ENCODE data around the gene SNCB. TPM values are rescaled to one million over a fixed set of nuclear protein-coding genes. Genes with fewer than 3 reads are reported as not detected.

The SNCB gene
- polyA plus RNA-seq, 1 of the 3 experiments (the other 2 are of a cell fraction): 0.33 TPM

DNA sequence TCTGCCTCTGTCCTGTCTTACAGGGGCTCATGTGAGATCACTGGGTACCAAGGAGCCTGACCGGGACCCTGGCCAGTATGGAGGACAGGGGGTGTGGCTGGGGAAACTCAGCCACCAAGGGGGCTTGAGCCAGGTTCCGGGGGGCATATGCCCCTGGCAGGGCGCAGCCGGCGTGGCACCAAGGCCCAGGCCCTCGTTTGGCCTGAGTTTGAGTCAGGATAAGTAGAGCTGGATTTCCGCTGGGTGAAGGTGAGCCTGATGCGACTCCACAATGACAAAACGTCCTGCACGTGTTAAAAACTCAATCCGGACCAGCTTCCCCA, 16.3 kb upstream of the SNCB start:
- POLR2A ChIA-PET: interaction anchor here (0.8 to 1.5 kb wide), 8 partner anchors 9 to 705 kb away, joined by 3 to 7 read pairs (median 4); partner anchors contain the start of genes EIF4E1B, LMAN2, RNF44 and SNCB
- Histone ChIP-seq H3K9me2 (no peaks in the 10 kb centered on the region), H3K4me3 (ENCODE audit: low read depth in 2 of 2, low read length in 1 of 2) (peak overlapping the region; percentile 21 to 34; a peak in 2 of 4 replicates), H3K9me3 (no peaks in the 10 kb centered on the region), H3K27me3 (ENCODE audit: insufficient read depth) (no peaks in the 10 kb centered on the region), H4K20me1 (ENCODE audit: insufficient read depth) (peaks cover 17% of the 10 kb centered on the region; the same call in 1 of the 2 replicates), H3K4me1 (ENCODE audit: control insufficient read depth in 1 of 2, insufficient read depth in 2 of 2, low read depth in 1 of 2, low read length in 1 of 2) (peaks cover 4 to 36% of the 10 kb centered on the region in 2 experiments; a peak in 2 of 4 replicates), H2AFZ (ENCODE audit: low read depth) (peak overlapping the region; percentile 68), H3K4me2 (peak overlapping the region; percentile 54), H3K27ac (ENCODE audit: low read depth in 2 of 2, low read length in 1 of 2) (peak overlapping the region; percentile 28 to 87; a peak in 3 of 4 replicates), H3F3A (replicated peaks; ENCODE audit: insufficient read depth) (no peaks in the 10 kb centered on the region), H3K36me3 (replicated peaks in 1 of 2; ENCODE audit: control insufficient read depth in 1 of 2, insufficient read depth in 2 of 2, low read length in 1 of 2) (no peaks in the 10 kb centered on the region), H3K79me2 (ENCODE audit: insufficient read depth) (peaks cover 44% of the 10 kb centered on the region), H3K9ac (peak overlapping the region; percentile 39; the same call in 1 of the 2 replicates)
- DNase-seq: no peak
- 42% methylated on average over 11 of the region's 11 CpGs for WGBS (ENCODE audit: low lambda C conversion rate)
- TF ChIP-seq MEF2A (IDR thresholded peaks at IDR 0.05; ENCODE audit: borderline replicate concordance, low read depth) (no peak), SIN3A (IDR thresholded peaks at IDR 0.05; ENCODE audit: borderline replicate concordance, low read depth, low read length) (no peak), RAD21 (IDR thresholded peaks at IDR 0.05; ENCODE audit: low read length) (no peak), NFIC (IDR thresholded peaks at IDR 0.05; ENCODE audit: borderline replicate concordance) (no peak), TEAD4 (IDR thresholded peaks at IDR 0.05; ENCODE audit: borderline replicate concordance, insufficient read depth) (no peak), RXRA (IDR thresholded peaks at IDR 0.05; ENCODE audit: borderline replicate concordance, low read depth) (no peak), ELF1 (IDR thresholded peaks at IDR 0.05) (no peak), FOXJ3 (CRISPR knock-in tag; IDR thresholded peaks at IDR 0.05) (no peak), FOSL2 (IDR thresholded peaks at IDR 0.05; ENCODE audit: borderline replicate concordance, low read depth) (no peak), RCOR1 (IDR thresholded peaks at IDR 0.05; ENCODE audit: low read length) (no peak), EP300 (IDR thresholded peaks at IDR 0.05; ENCODE audit: borderline replicate concordance in 1 of 2, low read depth in 1 of 2, low read length in 1 of 2) (no peak), NRF1 (IDR thresholded peaks at IDR 0.05; ENCODE audit: low read depth, low read length) (no peak), YY1 (IDR thresholded peaks at IDR 0.05; ENCODE audit: low read depth) (no peak), MXI1 (IDR thresholded peaks at IDR 0.05; ENCODE audit: low read depth, low read length) (no peak), TCF12 (IDR thresholded peaks at IDR 0.05) (no peak)
- TF ChIP-seq, protein P1, sequence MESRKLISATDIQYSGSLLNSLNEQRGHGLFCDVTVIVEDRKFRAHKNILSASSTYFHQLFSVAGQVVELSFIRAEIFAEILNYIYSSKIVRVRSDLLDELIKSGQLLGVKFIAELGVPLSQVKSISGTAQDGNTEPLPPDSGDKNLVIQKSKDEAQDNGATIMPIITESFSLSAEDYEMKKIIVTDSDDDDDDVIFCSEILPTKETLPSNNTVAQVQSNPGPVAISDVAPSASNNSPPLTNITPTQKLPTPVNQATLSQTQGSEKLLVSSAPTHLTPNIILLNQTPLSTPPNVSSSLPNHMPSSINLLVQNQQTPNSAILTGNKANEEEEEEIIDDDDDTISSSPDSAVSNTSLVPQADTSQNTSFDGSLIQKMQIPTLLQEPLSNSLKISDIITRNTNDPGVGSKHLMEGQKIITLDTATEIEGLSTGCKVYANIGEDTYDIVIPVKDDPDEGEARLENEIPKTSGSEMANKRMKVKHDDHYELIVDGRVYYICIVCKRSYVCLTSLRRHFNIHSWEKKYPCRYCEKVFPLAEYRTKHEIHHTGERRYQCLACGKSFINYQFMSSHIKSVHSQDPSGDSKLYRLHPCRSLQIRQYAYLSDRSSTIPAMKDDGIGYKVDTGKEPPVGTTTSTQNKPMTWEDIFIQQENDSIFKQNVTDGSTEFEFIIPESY (IDR thresholded peaks at IDR 0.05; ENCODE audit: borderline replicate concordance, low read depth): no peak
- TF ChIP-seq, protein P2, sequence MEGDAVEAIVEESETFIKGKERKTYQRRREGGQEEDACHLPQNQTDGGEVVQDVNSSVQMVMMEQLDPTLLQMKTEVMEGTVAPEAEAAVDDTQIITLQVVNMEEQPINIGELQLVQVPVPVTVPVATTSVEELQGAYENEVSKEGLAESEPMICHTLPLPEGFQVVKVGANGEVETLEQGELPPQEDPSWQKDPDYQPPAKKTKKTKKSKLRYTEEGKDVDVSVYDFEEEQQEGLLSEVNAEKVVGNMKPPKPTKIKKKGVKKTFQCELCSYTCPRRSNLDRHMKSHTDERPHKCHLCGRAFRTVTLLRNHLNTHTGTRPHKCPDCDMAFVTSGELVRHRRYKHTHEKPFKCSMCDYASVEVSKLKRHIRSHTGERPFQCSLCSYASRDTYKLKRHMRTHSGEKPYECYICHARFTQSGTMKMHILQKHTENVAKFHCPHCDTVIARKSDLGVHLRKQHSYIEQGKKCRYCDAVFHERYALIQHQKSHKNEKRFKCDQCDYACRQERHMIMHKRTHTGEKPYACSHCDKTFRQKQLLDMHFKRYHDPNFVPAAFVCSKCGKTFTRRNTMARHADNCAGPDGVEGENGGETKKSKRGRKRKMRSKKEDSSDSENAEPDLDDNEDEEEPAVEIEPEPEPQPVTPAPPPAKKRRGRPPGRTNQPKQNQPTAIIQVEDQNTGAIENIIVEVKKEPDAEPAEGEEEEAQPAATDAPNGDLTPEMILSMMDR (IDR thresholded peaks at IDR 0.05): no peak
- TF ChIP-seq, protein P3, sequence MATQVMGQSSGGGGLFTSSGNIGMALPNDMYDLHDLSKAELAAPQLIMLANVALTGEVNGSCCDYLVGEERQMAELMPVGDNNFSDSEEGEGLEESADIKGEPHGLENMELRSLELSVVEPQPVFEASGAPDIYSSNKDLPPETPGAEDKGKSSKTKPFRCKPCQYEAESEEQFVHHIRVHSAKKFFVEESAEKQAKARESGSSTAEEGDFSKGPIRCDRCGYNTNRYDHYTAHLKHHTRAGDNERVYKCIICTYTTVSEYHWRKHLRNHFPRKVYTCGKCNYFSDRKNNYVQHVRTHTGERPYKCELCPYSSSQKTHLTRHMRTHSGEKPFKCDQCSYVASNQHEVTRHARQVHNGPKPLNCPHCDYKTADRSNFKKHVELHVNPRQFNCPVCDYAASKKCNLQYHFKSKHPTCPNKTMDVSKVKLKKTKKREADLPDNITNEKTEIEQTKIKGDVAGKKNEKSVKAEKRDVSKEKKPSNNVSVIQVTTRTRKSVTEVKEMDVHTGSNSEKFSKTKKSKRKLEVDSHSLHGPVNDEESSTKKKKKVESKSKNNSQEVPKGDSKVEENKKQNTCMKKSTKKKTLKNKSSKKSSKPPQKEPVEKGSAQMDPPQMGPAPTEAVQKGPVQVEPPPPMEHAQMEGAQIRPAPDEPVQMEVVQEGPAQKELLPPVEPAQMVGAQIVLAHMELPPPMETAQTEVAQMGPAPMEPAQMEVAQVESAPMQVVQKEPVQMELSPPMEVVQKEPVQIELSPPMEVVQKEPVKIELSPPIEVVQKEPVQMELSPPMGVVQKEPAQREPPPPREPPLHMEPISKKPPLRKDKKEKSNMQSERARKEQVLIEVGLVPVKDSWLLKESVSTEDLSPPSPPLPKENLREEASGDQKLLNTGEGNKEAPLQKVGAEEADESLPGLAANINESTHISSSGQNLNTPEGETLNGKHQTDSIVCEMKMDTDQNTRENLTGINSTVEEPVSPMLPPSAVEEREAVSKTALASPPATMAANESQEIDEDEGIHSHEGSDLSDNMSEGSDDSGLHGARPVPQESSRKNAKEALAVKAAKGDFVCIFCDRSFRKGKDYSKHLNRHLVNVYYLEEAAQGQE (IDR thresholded peaks at IDR 0.05; ENCODE audit: low read depth, low read length): no peak
- CTCF ChIA-PET: interaction anchor here (0.8 to 5.8 kb wide), 11 partner anchors 11 to 655 kb away, joined by 3 to 38 read pairs (median 7); partner anchors contain the start of genes CLTB, EIF4E1B, SNCB and ZNF346
